Mesenchymal stem cell (in vitro differentiated cells and primary cell): ENCODE results near the gene SLC7A4.
"Not testable (repeated sequence)": the region's sequence is repeated elsewhere in the genome, so short reads cannot be mapped to it uniquely, and the experiment has no call there.

ENCODE experiments used
- DNase-seq: peaks from one replicate; pipeline ENCODE4 v3.0.0-alpha.2; 2013
- H2AFZ ChIP-seq: one replicate; pipeline ENCODE4 v1.6.1; 2013; ENCODE audit warnings: low read depth, mild to moderate bottlenecking, control low read depth, inconsistent platforms, low read length, moderate library complexity
- H2AK5ac ChIP-seq: 2 replicates; pipeline ENCODE4 v1.6.1; 2013; ENCODE audit warnings: low read length, moderate library complexity, mild to moderate bottlenecking, inconsistent platforms; ENCODE audit not compliant: severe bottlenecking
- H2BK120ac ChIP-seq: one replicate; pipeline ENCODE4 v1.6.1; 2013; ENCODE audit warnings: low read depth, mild to moderate bottlenecking, inconsistent platforms, low read length, moderate library complexity
- H2BK12ac ChIP-seq, 2 experiments: one replicate each; pipeline ENCODE4 v1.6.1; 2013; ENCODE audit warnings: inconsistent platforms in 2 of 2, low read length in 2 of 2, mild to moderate bottlenecking in 2 of 2, moderate library complexity in 2 of 2, control low read depth in 1 of 2
- H2BK15ac ChIP-seq: one replicate; pipeline ENCODE4 v1.6.1; 2013; ENCODE audit warnings: mild to moderate bottlenecking, low read depth, inconsistent platforms; ENCODE audit not compliant: poor library complexity, severe bottlenecking
- H2BK5ac ChIP-seq: 2 replicates; pipeline ENCODE4 v1.6.1; 2013; ENCODE audit warnings: low read depth, mild to moderate bottlenecking, low read length, control low read depth, inconsistent platforms; ENCODE audit not compliant: poor library complexity, severe bottlenecking
- H3K14ac ChIP-seq, 2 experiments: one replicate each; pipeline ENCODE4 v1.6.1; 2013; ENCODE audit warnings: inconsistent platforms in 2 of 2, low read length in 2 of 2, control low read depth in 1 of 2, mild to moderate bottlenecking in 1 of 2, moderate library complexity in 1 of 2
- H3K18ac ChIP-seq, 2 experiments: one replicate each; pipeline ENCODE4 v1.6.1; 2013; ENCODE audit warnings: inconsistent platforms in 2 of 2, low read length in 2 of 2, control low read depth in 1 of 2, low read depth in 1 of 2, mild to moderate bottlenecking in 1 of 2
- H3K23ac ChIP-seq, 2 experiments: one replicate each; pipeline ENCODE4 v1.6.1; 2013; ENCODE audit warnings: inconsistent platforms in 2 of 2, low read length in 2 of 2, mild to moderate bottlenecking in 2 of 2, moderate library complexity in 2 of 2, control low read depth in 1 of 2
- H3K27ac ChIP-seq: 2 replicates; pipeline ENCODE4 v1.5.1; 2013; ENCODE audit warnings: mild to moderate bottlenecking, moderate library complexity, low read length, control low read depth, inconsistent platforms; ENCODE audit not compliant: poor library complexity, severe bottlenecking
- H3K27me3 ChIP-seq, 2 experiments: 2 replicates each; pipeline versions ENCODE4 v1.6.1 to v1.7.0; 2013; ENCODE audit warnings: low read length in 2 of 2, mild to moderate bottlenecking in 2 of 2, moderate library complexity in 2 of 2, control low read depth in 1 of 2, inconsistent platforms in 1 of 2; ENCODE audit not compliant: control insufficient read depth in 1 of 2, insufficient read depth in 1 of 2
- H3K36me3 ChIP-seq, 2 experiments: 2 replicates each; pipeline versions ENCODE4 v1.6.1 to v1.7.0; 2013; ENCODE audit warnings: low read length in 2 of 2, control low read depth in 1 of 2, inconsistent platforms in 1 of 2, low read depth in 1 of 2, mild to moderate bottlenecking in 1 of 2; ENCODE audit not compliant: insufficient read depth in 2 of 2, control insufficient read depth in 1 of 2
- H3K4ac ChIP-seq, 2 experiments: one replicate each; pipeline ENCODE4 v1.6.1; 2013; ENCODE audit warnings: inconsistent platforms in 2 of 2, low read length in 2 of 2, mild to moderate bottlenecking in 2 of 2, moderate library complexity in 2 of 2, control low read depth in 1 of 2, low read depth in 1 of 2
- H3K4me1 ChIP-seq: 2 replicates; pipeline ENCODE4 v1.6.1; 2013; ENCODE audit warnings: low read depth, low read length, control low read depth; ENCODE audit not compliant: control insufficient read depth, insufficient read depth
- H3K4me2 ChIP-seq: 2 replicates; pipeline ENCODE4 v1.6.1; 2013; ENCODE audit warnings: low read length, mild to moderate bottlenecking, inconsistent platforms; ENCODE audit not compliant: poor library complexity, severe bottlenecking
- H3K4me3 ChIP-seq, 2 experiments: 2 replicates each; pipeline versions ENCODE4 v1.5.1 to v1.7.0; 2013; ENCODE audit warnings: low read length in 2 of 2, mild to moderate bottlenecking in 2 of 2, control low read depth in 1 of 2, low read depth in 1 of 2; ENCODE audit not compliant: insufficient read depth in 1 of 2
- H3K79me1 ChIP-seq: replicated peaks from 2 replicates; pipeline ENCODE4 v1.6.1; 2013; ENCODE audit warnings: mild to moderate bottlenecking, control low read depth, low read length, inconsistent platforms; ENCODE audit not compliant: poor library complexity, severe bottlenecking
- H3K9ac ChIP-seq: 2 replicates; pipeline ENCODE4 v1.7.0; 2013; ENCODE audit warnings: mild to moderate bottlenecking, low read length, moderate library complexity
- H3K9me3 ChIP-seq: 2 replicates; pipeline ENCODE4 v1.7.0; 2013; ENCODE audit warnings: mild to moderate bottlenecking, low read length; ENCODE audit not compliant: control insufficient read depth
- H4K8ac ChIP-seq: one replicate; pipeline ENCODE4 v1.6.1; 2013; ENCODE audit warnings: inconsistent platforms, mild to moderate bottlenecking, low read length, moderate library complexity
- H4K91ac ChIP-seq: one replicate; pipeline ENCODE4 v1.6.1; 2013; ENCODE audit warnings: mild to moderate bottlenecking, low read length, inconsistent platforms
- WGBS: methylation state at CpG from one replicate; pipeline ENCODE4 v1.1.7; 2013; ENCODE audit warnings: mixed read lengths; 5-methylcytosine and 5-hydroxymethylcytosine counted together

SLC7A4 gene

GRCh38 chr22:21043860-21044535 lies 11.6 kb upstream of the SLC7A4 start:
- peaks cover 0 to 7% of the 10 kb centered on the region in 2 experiments for H3K27me3 ChIP-seq
- no peak overlapping the region for H3K14ac ChIP-seq
- H3K4me2 ChIP-seq, result no peak overlapping the region
- H2BK12ac ChIP-seq, result peak overlapping the region; percentile 55 to 80
- H2AFZ ChIP-seq, result no peak overlapping the region
- WGBS, result 94% methylated on average over 15 of the region's 15 CpGs
- no peaks in the 10 kb centered on the region for H3K36me3 ChIP-seq
- peaks cover 33% of the 10 kb centered on the region for H3K4me1 ChIP-seq
- no peak overlapping the region for H3K4me3 ChIP-seq
- H3K4ac ChIP-seq, result peak overlapping the region; percentile 36 to 54
- H3K9me3 ChIP-seq, result no peaks in the 10 kb centered on the region
- H4K8ac ChIP-seq, result peak overlapping the region; percentile 75
- H3K18ac ChIP-seq, result no peak overlapping the region
- no peaks in the 10 kb centered on the region for H3K79me1 ChIP-seq
- peak overlapping the region; percentile 68 for H2BK120ac ChIP-seq
- H3K9ac ChIP-seq, result peak overlapping the region; percentile 90
- H2BK15ac ChIP-seq, result peak overlapping the region; percentile 85
- peak overlapping the region; percentile 80 for H4K91ac ChIP-seq
- no peak for DNase-seq
- no peak overlapping the region for H3K23ac ChIP-seq
- peak overlapping the region; percentile 90 for H2AK5ac ChIP-seq
- H3K27ac ChIP-seq, result peak overlapping the region; percentile 91
- H2BK5ac ChIP-seq, result no peak overlapping the region

- DNase-seq, result peak; percentile 16
These were observed 10.9 kb upstream of the SLC7A4 start for GRCh38 chr22:21042978-21043859.

GRCh38 chr22:21041937-21042336 lies 9.6 kb upstream of the SLC7A4 start:
- 72% methylated on average over 4 of the region's 4 CpGs for WGBS

More at GRCh38 chr22:21042978-21043859, 10.9 kb upstream of the SLC7A4 start:
- Histone ChIP-seq H3K4me2 (no peak overlapping the region), H2AK5ac (peak overlapping the region; percentile 31), H2BK5ac (no peak overlapping the region), H2AFZ (no peak overlapping the region), H3K23ac (no peak overlapping the region), H3K4me3 (no peak overlapping the region), H2BK120ac (no peak overlapping the region), H3K14ac (no peak overlapping the region), H2BK15ac (peak overlapping the region; percentile 65), H3K36me3 (no peaks in the 10 kb centered on the region), H4K8ac (peak overlapping the region; percentile 75), H3K18ac (peak overlapping the region in 1 of 2 experiments; percentile 25), H3K4ac (no peak overlapping the region), H3K9me3 (no peaks in the 10 kb centered on the region), H3K27ac (no peak overlapping the region), H4K91ac (no peak overlapping the region), H3K27me3 (peaks cover 0 to 5% of the 10 kb centered on the region in 2 experiments), H3K9ac (no peak overlapping the region), H2BK12ac (no peak overlapping the region), H3K79me1 (no peaks in the 10 kb centered on the region), H3K4me1 (peaks cover 34% of the 10 kb centered on the region)
- WGBS, result 92% methylated on average over 5 of the region's 6 CpGs

GRCh38 chr22:21039158-21039557 lies 6.8 kb upstream of the SLC7A4 start:
- not testable (repeated sequence) for H3K9ac ChIP-seq, H2BK12ac ChIP-seq, H3K14ac ChIP-seq, H3K9me3 ChIP-seq, H3K4me2 ChIP-seq, H3K4ac ChIP-seq, H3K27me3 ChIP-seq, H4K91ac ChIP-seq, H2BK15ac ChIP-seq, H3K23ac ChIP-seq, H3K36me3 ChIP-seq, H2AFZ ChIP-seq, H3K18ac ChIP-seq, H3K4me3 ChIP-seq, DNase-seq, H3K27ac ChIP-seq, H3K79me1 ChIP-seq, H2BK5ac ChIP-seq, H4K8ac ChIP-seq
- 100% methylated on average over 3 of the region's 5 CpGs for WGBS
- peak overlapping the region; percentile 58 for H2BK120ac ChIP-seq
- peak overlapping the region; percentile 59 for H2AK5ac ChIP-seq
- peaks cover 25% of the 10 kb centered on the region for H3K4me1 ChIP-seq

More at GRCh38 chr22:21041937-21042336, 9.6 kb upstream of the SLC7A4 start:
- Histone ChIP-seq H3K27ac (peak overlapping the region; percentile 62), H3K4me1 (peaks cover 39% of the 10 kb centered on the region), H3K36me3 (no peaks in the 10 kb centered on the region), H2AFZ (no peak overlapping the region), H3K4me2 (no peak overlapping the region), H3K14ac (no peak overlapping the region), H3K23ac (no peak overlapping the region), H3K4ac (no peak overlapping the region), H3K18ac (peak overlapping the region in 1 of 2 experiments; percentile 41), H2BK5ac (no peak overlapping the region), H3K9ac (no peak overlapping the region), H2BK12ac (no peak overlapping the region), H3K79me1 (no peaks in the 10 kb centered on the region), H3K27me3 (no peaks in the 10 kb centered on the region), H3K9me3 (no peaks in the 10 kb centered on the region), H3K4me3 (no peak overlapping the region), H2AK5ac (peak overlapping the region; percentile 45), H2BK15ac (peak overlapping the region; percentile 62), H4K91ac (no peak overlapping the region), H2BK120ac (no peak overlapping the region), H4K8ac (no peak overlapping the region)
- DNase-seq, result peak; percentile 17
